ENCODE results near the gene TCFL5.

The TCFL5 gene

DNA sequence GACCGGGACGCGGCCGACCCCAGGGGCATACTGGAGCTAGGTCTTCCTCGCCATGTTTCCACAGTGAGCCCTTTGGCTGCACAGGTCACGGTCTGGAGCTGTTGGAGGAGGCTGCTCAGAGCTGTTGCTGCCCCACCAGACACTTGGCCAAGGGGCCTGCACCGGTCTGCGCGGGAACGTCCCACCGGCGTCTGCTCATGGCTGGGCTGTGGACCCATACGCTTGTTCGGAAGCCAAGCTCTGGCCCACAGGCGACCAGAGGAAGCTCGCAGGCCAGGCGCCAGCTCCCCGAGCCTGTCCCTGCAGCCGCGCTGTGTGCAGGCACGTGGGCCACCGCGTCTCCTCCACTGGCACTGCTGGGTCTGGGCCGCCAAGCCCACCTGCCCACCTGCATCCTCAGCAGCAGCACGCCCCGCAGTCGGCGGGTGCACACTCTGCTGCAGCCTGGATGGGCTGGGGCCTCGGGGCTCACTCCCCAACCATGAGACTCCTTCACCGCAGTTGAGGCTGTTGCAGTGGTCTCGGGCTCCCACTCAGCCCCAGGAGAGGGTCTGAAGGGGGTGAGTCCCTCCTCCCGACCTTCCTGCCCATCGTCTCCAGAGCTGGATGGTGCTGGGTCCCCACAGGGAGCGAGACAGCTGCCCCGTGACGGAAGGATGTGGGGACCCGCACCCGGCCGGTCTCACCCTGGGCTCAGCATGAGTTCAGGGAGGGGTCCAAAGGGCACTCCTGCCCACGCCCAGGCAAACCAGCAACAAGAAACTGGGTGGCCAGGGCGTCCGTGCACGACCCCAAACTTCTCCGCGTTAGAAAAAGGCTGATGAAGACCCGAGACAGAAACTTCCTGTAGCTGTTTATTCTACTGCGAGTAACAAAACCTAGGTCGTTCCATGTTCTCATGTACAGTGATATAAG, 15.5 kb upstream of the TCFL5 start:
- Histone ChIP-seq H3K4me3 (ENCODE audit: low read depth, low read length, poor library complexity, severe bottlenecking) (no peak overlapping the region), H3K79me2 (ENCODE audit: insufficient read depth, low read length) (no peaks in the 10 kb centered on the region), H3K4me1 (ENCODE audit: insufficient read depth, low read length, severe bottlenecking) (no peaks in the 10 kb centered on the region), H3K9ac (ENCODE audit: low read length) (no peak overlapping the region), H3K9me3 (ENCODE audit: low read length) (no peaks in the 10 kb centered on the region), H3K4me2 (ENCODE audit: low read length) (no peak overlapping the region), H3F3A (ENCODE audit: insufficient read depth, low read length) (peaks cover 10% of the 10 kb centered on the region), H4K20me1 (ENCODE audit: insufficient read depth, low read length) (no peaks in the 10 kb centered on the region), H2AFZ (ENCODE audit: low read length) (no peak overlapping the region), H3K27ac (ENCODE audit: low read depth, low read length, poor library complexity, severe bottlenecking) (no peak overlapping the region), H3K36me3 (ENCODE audit: insufficient read depth, low read length) (peaks cover 22% of the 10 kb centered on the region), H3K9me2 (ENCODE audit: low read depth, low read length) (no peaks in the 10 kb centered on the region), H3K27me3 (ENCODE audit: insufficient read depth, low read length) (peaks cover 10% of the 10 kb centered on the region; the same call in 1 of the 2 replicates)
- TF ChIP-seq, protein P1, sequence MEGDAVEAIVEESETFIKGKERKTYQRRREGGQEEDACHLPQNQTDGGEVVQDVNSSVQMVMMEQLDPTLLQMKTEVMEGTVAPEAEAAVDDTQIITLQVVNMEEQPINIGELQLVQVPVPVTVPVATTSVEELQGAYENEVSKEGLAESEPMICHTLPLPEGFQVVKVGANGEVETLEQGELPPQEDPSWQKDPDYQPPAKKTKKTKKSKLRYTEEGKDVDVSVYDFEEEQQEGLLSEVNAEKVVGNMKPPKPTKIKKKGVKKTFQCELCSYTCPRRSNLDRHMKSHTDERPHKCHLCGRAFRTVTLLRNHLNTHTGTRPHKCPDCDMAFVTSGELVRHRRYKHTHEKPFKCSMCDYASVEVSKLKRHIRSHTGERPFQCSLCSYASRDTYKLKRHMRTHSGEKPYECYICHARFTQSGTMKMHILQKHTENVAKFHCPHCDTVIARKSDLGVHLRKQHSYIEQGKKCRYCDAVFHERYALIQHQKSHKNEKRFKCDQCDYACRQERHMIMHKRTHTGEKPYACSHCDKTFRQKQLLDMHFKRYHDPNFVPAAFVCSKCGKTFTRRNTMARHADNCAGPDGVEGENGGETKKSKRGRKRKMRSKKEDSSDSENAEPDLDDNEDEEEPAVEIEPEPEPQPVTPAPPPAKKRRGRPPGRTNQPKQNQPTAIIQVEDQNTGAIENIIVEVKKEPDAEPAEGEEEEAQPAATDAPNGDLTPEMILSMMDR (IDR thresholded peaks at IDR 0.05; ENCODE audit: low read length): no peak
- TF ChIP-seq EZH2 (IDR thresholded peaks at IDR 0.05; ENCODE audit: borderline replicate concordance, low read length): no peak

DNA sequence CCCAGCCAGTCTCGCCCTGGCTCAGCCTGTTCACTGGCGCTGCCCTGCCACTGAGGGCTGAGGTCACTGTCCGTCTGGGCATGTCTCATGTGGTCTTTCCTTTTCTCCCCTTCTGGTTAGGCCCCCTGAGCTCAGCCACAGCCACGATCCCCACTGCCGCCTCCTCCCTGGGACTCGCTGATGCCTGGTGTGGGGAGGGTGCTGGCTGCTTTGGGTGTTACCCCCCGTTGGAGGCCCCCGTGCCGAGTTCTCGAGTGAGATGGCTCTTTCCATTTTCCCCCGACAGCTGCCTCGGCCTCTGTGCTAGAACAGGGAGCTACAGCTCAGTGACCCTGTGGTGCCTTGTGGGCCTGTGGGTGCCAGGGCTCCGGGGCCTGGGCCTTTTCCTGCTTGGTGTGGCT, 14.9 kb upstream of the TCFL5 start:
- Histone ChIP-seq H3K4me2 (ENCODE audit: low read length) (no peak overlapping the region), H3K9ac (ENCODE audit: low read length) (no peak overlapping the region), H4K20me1 (ENCODE audit: insufficient read depth, low read length) (no peaks in the 10 kb centered on the region), H3K4me1 (ENCODE audit: insufficient read depth, low read length, severe bottlenecking) (no peaks in the 10 kb centered on the region), H3K9me3 (ENCODE audit: low read length) (no peaks in the 10 kb centered on the region), H3K79me2 (ENCODE audit: insufficient read depth, low read length) (no peaks in the 10 kb centered on the region), H3K36me3 (ENCODE audit: insufficient read depth, low read length) (peaks cover 15% of the 10 kb centered on the region), H2AFZ (ENCODE audit: low read length) (no peak overlapping the region), H3K4me3 (ENCODE audit: low read depth, low read length, poor library complexity, severe bottlenecking) (no peak overlapping the region), H3F3A (ENCODE audit: insufficient read depth, low read length) (peaks cover 10% of the 10 kb centered on the region), H3K27ac (ENCODE audit: low read depth, low read length, poor library complexity, severe bottlenecking) (no peak overlapping the region), H3K27me3 (ENCODE audit: insufficient read depth, low read length) (peaks cover 10% of the 10 kb centered on the region; the same call in 1 of the 2 replicates), H3K9me2 (ENCODE audit: low read depth, low read length) (no peaks in the 10 kb centered on the region)
- no peak for TF ChIP-seq EZH2 (IDR thresholded peaks at IDR 0.05; ENCODE audit: borderline replicate concordance, low read length)
- TF ChIP-seq, protein P1 (IDR thresholded peaks at IDR 0.05; ENCODE audit: low read length): no peak

DNA sequence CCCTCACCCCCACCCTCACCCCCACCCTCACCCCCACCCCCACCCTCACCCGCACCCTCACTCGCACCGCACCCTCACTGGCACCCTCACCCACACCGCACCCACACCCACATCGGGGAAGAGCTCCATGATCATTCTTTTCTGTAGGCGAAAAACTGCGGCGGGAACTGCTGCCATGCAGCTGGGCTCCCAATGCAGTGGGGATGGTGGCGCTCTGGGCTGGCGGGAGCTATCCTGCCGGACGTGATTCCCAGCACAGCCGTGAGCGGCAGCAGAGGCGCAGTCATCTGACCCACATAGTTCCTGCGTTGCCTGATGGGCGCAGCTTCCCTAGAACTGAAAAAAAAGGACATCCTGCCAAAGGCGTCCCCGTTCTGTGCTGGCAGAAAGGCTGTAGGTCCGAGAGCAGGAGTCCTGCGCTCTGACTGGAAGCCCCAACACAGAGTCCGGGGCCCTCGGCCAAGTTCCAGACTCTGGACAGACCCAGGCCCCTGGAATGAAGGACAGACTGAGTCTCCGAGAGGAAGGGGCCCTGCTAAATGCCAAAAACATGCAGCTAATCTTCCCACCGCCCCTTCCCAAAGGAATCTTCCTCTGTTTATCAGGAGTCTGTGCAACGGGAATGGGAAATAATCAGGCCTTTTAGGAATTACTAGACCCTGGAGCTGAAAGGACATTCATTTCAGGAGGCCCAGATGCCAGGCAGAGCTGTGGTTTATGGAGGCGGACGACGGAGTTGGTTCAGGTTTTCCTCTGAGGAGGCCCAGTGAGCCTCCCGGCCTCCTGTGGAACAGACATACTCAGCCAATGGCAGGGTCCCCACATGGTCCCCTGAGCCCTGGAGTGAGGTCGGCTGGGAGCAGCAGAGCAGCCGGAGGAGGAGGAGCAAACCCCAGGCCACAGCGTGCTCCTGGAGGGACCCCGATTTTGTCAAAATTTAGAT, 14.1 kb upstream of the TCFL5 start:
- Histone ChIP-seq H3K27ac (ENCODE audit: low read depth, low read length, poor library complexity, severe bottlenecking) (no peak overlapping the region), H3K9me2 (ENCODE audit: low read depth, low read length) (no peaks in the 10 kb centered on the region), H2AFZ (ENCODE audit: low read length) (no peak overlapping the region), H3F3A (ENCODE audit: insufficient read depth, low read length) (peaks cover 10% of the 10 kb centered on the region), H3K36me3 (ENCODE audit: insufficient read depth, low read length) (peaks cover 7% of the 10 kb centered on the region), H3K4me3 (ENCODE audit: low read depth, low read length, poor library complexity, severe bottlenecking) (no peak overlapping the region), H3K9ac (ENCODE audit: low read length) (no peak overlapping the region), H3K4me2 (ENCODE audit: low read length) (no peak overlapping the region), H4K20me1 (ENCODE audit: insufficient read depth, low read length) (no peaks in the 10 kb centered on the region), H3K79me2 (ENCODE audit: insufficient read depth, low read length) (no peaks in the 10 kb centered on the region), H3K27me3 (ENCODE audit: insufficient read depth, low read length) (peaks cover 10% of the 10 kb centered on the region; the same call in 1 of the 2 replicates), H3K4me1 (ENCODE audit: insufficient read depth, low read length, severe bottlenecking) (no peaks in the 10 kb centered on the region), H3K9me3 (ENCODE audit: low read length) (no peaks in the 10 kb centered on the region)
- TF ChIP-seq EZH2 (IDR thresholded peaks at IDR 0.05; ENCODE audit: borderline replicate concordance, low read length): no peak
- TF ChIP-seq, protein P1 (IDR thresholded peaks at IDR 0.05; ENCODE audit: low read length): no peak

Data from OCI-LY1 (cell line).